Measurements from ENCODE around the gene SGMS1. TPM values are rescaled to one million over a fixed set of nuclear protein-coding genes. Genes with fewer than 3 reads are reported as not detected.
A peak's percentile ranks its signal among the peaks of the same experiment; 100 is the strongest.
"Not testable (repeated sequence)": the region's sequence is repeated elsewhere in the genome, so short reads cannot be mapped to it uniquely, and the experiment has no call there.

The SGMS1 gene
- total RNA-seq, 1 donor from 2014 or later: 111 TPM

DNA sequence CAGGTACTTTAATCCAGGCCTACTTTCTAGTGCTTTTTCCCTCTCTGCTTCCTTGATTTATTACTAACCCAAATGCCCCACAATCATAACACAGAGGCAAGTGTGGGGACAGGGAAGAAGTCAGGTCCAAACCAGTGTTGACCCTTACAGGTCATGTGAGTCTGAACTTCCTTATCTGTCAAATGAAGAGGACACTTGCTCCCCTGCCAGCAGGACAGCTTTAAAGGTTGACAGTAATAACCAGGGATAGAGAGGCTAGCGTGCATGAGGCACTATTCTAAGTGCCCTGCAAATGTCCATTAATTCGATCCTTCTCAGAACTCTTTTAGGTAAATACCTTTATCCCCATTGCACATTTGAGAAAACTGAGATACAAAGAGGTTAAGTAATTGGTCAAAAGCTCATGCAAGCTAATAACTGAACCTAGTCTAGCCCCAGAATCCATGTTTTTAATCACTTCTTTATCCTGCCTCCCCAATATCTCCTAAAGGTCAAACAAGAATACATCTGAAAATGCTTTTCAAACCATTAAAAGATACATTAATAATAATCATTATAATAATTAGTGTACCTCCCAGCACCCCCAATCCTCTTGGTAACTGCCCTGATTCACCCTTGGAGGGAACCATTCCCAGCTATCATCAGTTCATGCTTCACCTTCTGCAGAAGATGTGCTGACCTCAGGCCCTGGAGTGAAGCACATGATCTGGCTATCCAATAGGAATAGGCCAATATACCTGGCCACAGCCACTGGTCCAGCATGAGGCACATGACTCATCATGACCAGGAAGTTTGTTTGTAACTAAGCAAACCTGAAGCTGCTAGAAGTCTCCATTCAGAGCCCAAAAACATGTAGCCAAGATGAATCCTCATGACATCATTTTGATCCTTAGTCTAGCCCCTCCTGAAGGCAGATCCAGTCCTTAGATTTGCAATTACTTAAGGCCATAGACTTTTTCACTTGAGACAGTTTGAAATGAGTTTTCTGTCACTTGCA lies 40.7 kb downstream of the SGMS1 start:
- DNase-seq (ENCODE audit: low spot score): no peak

DNA sequence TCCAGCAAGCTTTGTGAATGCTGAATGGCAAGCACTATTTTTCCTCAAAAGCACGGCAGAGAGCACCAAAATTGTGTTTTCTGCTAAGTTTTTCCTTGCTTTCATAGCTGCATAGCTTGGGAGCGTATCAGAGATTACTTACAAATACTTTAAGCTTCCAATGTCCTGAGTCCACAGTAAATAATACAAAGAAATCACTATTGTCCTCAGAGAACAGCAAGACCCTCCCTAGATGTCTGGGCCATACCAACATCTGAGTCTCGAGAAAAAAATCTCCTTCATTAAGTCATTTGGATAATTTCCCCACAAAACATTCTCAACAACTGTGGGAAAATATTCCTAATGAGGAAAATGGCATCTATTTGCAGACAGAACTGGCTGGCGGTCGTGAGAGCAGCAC lies 41.7 kb downstream of the SGMS1 start:
- DNase-seq (ENCODE audit: low spot score): no peak

DNA sequence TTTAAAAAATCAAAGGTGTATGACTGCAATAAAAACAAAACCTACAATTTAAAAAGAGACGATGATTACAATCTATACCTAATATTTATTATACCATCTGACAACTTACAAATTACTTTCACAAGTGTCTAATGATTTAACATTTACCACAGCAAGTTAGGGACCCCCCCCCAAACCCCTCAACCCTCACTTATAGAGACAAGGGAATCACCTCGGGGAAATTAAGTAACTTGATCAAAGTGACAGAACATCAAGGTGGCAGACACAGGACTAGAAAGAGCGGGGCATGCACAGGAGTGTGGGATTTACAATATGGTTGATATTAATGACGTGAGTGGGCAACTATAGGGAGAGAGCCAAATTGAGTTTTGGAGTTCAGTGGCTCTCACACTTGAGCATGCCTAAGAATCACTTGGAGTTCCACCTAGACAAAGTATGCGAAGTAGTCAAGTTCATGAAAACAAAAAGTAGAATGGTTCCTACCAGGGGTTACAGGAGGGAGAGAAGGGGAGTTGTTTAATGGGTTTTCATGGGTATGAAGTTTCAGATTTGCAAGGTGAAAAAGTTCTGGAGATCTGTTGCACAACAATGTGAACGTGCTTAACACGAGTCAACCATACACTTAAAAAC lies 43.4 kb downstream of the SGMS1 start:
- DNase-seq (ENCODE audit: low spot score): no peak

DNA sequence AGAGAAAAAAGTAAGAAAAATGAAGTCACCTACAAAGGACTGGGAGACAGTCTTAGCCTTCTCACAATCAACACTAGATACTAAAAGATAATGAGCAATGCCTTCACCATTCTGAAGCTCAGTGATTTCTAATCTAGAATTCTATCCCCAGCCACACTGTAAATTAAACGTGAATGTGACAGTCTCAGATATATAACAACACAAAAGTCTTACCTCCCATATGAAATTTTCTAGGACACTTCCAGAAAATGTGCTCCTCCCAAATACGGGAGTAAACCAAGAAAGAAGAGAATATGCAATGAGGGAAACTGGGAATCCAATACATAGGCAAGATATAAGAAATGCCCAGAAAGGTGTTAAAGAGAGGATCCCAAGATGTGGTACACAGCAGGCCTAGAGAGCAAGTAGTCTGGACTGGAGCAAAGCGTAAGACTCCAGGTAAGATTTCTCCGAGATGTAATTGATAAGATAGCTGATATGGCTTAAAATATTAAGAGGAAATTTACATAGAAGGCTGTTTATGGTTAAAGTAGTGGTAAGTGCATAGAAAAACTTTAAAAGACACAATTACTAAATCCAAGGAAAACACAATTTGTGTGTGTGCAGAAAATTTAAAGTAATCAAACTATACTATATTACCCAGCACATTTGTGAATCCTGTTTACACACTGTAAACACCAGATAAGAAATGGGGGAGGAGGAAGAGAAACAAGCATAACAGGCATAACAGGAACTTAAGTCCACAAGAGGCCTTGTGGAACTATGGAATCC lies 44.1 kb downstream of the SGMS1 start:
- DNase-seq (ENCODE audit: low spot score): peak; percentile 40

DNA sequence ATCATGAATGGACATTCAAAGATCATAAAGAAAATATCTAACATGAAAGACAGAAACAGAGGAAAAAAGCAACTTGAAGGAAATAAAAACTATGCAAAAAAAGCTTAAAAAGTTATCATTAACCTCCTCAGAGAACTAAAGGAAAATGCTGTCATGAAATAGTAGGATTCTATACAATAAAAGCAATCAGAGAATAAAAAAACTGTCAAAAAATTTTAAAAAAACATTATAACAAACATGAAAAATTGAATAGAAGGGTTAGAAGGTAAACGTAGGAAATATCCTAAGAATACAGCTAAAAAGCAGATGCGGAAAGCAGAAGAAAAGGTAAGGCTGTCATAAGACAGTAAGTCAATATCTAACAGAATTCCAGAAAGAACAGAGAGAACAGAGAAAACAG lies 44.8 kb downstream of the SGMS1 start:
- no peak for DNase-seq (ENCODE audit: low spot score)

DNA sequence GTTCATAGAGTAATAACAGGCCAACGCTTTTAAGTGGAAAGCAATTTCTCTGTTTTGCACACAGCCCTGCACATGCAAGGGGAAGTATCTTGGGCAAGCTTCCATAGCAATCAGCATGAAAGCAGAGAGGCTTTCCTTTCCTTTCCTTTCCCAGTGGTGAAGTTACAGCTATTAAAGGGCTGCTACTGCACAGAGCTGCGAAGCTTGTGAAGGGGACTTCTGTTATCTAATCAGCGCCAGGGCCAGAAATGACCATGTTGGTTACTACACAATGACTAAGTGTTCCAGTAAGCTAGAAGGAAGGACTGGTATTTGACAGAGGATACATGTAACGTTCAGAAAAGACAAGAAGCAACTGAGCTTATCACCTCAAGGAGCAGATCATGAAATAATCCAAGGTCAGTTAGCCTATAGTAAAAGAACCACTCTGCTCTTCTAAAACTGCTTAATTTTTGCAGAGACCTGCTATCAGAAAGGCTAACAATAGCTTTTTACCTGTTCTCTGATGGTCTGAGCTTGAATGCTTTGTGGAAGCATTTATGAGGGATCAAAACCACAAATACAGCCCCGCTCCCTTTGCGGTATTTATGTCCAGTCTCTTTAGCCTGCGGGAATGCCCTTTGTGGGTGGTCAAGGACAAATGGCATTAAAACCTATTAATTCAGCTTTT lies 45.9 kb downstream of the SGMS1 start:
- DNase-seq (ENCODE audit: low spot score): peak; percentile 84

DNA sequence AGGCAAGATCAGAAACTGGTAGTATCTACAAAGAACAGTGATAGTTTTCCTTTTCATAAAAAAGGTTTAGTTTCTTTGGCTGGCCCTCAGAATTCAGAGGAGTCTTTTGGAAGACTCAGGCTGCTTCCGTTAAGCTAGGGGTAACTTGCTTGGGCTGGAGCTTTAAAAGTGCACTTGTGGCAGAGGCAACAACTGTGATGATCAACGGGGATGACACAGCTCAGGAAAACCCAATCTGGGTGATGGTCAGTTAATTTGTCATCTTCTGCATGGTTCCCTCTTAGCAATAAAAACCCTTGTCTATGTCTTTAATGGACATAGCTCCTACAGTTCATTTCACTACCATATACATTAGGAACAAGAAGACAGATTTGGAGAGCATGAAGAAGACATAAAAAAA lies 46.7 kb downstream of the SGMS1 start:
- peak; percentile 28 for DNase-seq (ENCODE audit: low spot score)

DNA sequence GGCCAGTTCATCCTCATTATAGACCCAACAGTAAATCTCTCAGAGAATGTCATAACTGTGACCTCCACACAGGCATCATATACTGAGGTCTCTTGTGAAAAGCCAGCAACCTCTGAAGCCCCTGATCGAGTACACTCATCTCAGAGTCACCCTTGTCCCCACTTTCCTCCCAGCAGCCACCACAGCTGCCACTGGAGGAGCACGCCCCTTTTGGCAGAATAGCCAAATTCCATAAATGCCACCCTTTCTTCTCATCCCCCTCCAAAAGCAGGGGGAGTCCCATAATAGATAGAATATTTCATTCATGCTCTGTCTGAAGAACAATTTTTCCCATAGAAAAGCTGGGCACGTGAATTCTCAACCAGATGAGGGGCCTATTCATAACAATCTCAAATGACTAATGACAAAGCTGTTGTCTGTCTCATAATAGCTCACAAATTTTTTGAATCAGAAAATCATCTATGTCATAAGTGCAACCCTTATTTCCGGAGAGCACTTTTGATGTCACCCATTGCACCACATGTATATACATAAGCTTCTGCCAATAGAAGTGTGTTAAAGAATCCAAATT lies 47.4 kb downstream of the SGMS1 start:
- DNase-seq (ENCODE audit: low spot score): peak; percentile 22

DNA sequence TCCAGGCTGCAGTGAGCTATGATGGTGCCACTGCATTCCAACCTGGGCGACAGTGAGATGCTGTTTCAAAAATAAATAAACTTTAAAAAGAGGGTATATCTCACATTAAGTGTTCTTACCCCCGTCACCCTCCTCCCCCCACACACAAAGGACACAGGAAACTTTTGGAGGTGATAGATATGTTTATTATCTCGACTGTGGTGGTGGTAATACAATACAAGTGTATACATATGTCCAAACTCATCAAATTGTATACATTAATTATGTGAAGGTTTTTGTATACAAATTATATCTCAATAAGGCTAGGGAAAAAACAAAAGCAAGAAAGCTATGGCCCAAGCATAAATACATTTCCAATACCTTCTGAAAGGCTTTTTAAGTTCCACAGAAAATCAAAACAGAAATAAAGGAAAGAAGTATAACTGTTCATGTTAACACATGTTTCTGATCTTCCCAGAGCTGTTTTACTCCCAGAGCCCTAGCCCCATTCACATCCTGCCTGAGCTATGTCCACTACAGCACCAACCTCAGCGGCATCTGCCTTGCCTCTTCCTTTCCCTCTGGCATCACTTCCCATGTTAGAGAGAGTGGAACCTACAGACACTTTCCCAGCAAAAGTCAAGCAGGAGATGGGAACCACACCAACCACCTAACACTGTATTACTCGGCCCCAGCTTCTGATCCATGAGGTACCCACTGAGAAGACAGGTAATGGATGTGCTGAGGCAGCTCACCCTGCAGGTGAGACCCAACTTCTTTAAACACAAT lies 48.1 kb downstream of the SGMS1 start:
- no peak for DNase-seq (ENCODE audit: low spot score)

DNA sequence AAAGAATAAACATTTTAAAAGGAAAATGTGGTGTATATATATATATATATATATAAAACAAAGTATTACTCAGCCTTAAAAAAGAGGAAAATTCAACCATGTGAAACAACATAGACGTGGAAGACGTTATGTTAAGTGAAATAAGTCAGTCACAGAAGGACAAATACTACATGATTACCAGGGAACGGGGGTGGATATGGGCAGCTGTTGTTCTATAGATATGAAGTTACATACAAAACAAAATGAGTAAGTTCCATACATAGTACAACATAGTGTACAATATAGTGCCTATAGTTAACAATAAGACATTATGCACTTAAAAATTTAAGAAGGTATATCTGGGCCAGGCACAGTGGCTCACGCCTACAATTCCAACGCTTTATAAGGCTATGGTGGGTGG lies 48.8 kb downstream of the SGMS1 start:
- DNase-seq (ENCODE audit: low spot score): no peak

DNA sequence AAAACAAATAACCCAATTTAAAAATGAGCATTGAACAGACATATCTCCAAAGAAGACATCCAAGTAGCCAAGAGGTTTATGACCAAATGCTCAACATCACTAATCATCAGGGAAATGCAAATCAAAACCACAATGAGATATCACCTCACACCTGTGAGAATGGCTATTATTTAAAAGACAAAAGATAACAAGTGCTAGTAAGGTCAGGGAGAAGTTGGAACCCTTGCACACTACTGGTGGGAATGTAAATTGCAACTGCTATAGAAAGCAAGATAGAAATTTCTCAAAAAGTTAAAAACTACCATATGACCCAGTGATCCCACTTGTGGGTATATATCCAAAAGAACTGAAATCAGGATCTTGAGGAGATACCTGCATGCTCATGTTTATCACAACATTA lies 49.5 kb downstream of the SGMS1 start:
- DNase-seq (ENCODE audit: low spot score): no peak

DNA sequence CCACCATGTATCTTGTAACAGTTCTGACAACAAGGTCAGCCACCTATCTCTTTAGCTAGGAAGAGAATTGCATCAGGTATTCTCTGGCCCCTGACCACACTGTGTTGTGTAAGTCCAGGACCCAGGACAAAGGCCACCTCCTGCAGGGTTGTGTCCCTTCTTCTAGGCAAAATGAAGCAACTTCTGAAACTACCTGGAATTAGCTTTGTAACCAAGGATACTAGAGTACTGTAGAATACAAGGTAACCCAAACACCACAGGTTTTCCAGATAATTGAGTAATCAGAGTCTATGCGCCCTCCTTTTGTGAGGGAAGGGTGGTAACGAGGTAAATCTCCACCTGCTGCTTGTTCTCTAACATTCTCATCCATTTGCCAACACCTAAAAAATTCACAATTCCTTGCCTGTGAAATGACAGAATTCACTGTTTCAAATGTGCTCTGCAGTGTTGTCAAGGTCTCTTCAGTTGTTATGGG lies 51.7 kb downstream of the SGMS1 start:
- no peak for DNase-seq (ENCODE audit: low spot score)

DNA sequence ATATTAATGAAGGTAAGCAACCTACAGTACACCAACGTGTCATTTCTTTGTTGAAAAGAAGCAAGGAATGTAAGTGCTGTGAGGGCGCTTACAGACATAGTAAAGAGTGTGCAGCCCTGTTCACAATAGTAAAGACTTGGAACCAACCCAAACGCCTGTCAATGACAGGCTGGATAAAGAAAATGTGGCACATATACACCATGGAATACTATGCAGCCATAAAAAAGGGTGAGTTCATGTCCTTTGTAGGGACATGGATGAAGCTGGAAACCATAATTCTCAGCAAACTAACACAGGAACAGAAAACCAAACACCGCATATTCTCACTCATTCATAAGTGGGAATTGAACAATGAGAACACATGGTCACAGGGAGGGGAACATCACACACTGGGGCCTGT lies 55.0 kb downstream of the SGMS1 start:
- not testable (repeated sequence) for DNase-seq (ENCODE audit: low spot score)

DNA sequence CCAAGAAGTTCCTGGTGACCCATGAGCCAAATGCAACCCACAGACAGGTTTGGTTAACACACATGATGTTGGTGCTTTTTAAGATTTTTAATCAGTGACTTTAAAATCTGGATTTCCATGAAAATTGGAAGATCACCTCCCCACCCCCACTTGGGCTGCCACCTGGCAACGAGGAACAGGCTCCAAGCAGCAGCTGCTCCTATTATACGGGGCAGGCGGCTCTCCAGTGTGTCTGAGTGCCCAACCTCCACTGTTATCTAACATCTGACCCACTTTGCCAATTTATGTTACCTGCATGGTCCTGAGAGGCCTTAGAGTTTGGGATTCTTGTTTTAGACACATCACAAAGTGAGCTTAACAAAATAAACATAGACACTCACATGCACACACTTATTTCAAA lies 56.4 kb downstream of the SGMS1 start:
- DNase-seq (ENCODE audit: low spot score): no peak

DNA sequence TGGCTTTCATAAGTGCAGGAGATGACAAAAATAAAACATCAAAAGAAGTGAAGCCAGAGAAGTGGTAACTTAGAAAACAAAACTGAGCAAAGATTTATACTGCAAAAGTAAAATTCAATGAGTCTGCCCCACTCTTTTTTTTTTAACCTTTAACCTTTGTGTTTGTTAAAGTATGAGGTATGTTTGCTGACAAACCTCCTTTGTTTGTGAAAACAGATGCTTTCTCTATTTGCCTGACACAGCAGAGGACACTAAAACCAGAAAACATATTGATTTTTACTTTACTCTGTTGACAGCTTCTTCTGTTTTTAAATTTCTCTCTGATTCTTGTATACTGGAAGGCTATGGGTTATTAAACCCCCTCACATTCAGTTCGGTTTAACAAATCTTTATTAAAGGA lies 57.6 kb downstream of the SGMS1 start:
- DNase-seq (ENCODE audit: low spot score): no peak

DNA sequence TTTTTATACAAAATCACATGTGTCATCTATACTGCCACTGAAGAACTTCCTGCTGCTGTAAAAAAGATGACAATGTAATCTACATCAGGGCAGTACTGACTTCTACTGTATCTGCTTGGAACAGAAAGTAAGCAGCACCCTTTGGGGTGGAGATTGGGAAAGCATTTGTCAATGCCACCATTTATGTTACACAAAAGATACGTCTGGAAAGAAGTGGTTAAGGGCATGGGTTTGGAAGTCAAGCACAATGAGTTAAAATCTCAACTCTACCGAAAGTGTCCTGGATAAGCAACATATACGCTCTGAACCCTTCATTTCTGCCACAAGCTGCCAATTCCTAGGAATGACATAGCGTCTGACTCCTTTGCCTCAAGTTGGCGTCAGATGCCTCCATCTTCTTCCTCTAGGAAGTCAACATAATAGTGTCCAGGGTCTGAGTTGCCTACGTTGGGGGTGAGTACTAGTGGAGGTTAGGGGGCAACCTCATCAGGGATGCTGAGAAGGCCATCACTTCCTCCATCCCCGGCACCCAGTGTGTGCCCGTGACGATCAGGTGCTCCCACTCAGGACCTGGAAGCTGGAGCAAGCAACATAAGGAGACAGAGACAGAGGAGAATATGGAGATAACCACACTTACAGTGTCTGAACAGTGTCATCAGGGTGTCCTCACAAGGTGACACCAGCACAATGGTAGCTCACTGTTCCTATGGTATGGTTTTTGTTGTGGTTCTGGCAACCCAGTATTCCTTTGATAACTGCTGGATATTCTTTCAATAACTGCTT lies 58.3 kb downstream of the SGMS1 start:
- no peak for DNase-seq (ENCODE audit: low spot score)

DNA sequence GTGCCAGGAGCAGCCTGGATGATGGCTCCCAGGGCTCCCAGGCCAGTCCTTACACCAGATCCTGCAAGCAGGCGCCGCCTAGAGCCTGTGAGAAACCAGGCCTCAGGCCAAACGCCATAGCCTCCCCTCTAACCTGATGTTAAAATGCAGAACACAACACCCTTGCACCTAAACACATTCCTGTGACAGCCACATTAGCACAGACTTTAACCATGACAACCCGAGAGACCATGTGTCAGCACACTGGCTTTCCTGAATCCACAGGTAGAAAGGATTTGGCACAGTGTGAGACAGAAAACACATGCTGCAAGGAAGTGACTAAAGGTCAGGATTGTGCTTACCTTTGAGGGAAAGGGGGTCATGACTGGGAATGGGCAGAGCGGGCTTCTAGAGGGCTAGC lies 59.9 kb downstream of the SGMS1 start:
- no peak for DNase-seq (ENCODE audit: low spot score)

DNA sequence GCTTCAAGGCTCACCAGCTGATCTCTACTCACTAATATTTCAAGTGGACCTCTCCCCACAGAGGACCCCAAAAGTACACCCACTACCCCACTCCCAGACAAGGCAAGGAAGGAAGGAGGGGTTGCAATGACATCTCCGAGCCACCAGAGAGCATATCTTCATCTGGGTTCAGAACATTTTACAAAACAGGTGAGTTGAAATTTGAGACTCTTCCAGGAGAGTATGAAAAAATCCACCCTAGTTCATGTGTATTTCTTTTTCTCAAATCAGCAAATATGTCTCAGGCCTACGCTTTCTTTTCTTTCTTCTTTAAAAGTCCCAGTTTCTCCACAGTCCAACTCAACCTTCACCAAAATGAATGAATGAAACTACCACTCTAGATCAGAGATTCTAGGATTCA lies 61.9 kb downstream of the SGMS1 start:
- DNase-seq (ENCODE audit: low spot score): peak; percentile 33

DNA sequence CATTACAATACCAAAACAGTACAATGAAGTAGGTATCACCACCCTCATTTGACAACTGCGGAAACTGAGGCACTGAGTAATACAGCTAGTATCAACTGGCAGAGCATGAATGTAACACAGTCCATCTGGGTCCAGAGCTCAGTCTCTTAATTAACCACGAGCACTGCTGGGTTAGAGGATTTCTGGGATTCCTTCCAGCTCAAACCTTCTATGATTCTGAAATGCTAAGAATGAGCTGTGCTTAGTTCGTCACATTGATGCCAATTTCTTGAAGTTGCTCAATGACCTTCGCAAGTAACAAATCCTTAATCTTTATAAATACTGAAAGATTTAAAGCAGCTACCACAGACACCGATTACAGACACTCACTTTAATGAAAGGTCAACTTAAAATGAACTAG lies 62.5 kb downstream of the SGMS1 start:
- DNase-seq (ENCODE audit: low spot score): peak; percentile 93

DNA sequence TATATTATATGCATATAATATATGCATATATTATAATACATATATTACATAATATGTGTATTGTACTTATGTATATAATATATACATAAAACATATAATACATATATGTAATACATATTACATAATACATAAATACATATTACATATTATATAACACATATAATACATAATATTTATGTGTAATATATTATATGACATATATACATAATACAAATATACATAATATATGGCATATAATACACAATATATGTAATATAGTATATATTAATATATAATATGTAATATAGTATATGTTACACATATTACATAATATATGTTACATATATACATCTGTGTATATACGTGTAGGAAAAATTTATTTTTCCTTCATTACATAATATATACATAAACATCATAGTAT lies 63.4 kb downstream of the SGMS1 start:
- DNase-seq (ENCODE audit: low spot score): no peak

All from umbilical cord (tissue), 2 donors.